ENCODE data around the gene FOXJ3.

FOXJ3 gene

DNA sequence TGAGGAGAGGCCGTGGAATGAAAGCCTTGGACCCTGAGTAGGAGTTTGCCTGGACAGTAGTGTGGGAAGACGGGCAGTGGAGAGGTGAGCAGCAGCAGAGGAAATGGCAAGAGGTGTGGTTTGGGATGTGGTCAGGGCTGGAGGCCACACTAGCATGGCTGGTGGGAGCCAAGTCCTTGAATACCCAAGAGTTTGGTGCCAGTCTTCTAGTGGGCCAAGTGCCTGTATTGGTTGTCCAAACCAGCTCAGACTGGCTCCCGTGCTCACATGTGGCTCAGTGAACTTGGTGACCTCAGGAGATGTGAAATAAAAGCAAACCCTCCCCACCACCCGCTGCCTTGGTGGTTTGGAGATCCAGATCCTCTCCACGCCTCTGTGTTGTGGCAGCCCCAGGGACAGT lies 172.9 kb downstream of the FOXJ3 start:
- DNase-seq (ENCODE audit: insufficient read length, low spot score) (no peak), FAIRE-seq (no peak)
- TF ChIP-seq PAX5 (IDR thresholded peaks at IDR 0.05; ENCODE audit: insufficient read depth, low read length, severe bottlenecking) (no peak), SPI1 (IDR thresholded peaks at IDR 0.05; ENCODE audit: low read depth, low read length) (no peak), TAF1 (IDR thresholded peaks at IDR 0.05; ENCODE audit: low read depth, low read length) (no peak), POU2F2 (IDR thresholded peaks at IDR 0.05; ENCODE audit: low read depth, low read length) (no peak)

DNA sequence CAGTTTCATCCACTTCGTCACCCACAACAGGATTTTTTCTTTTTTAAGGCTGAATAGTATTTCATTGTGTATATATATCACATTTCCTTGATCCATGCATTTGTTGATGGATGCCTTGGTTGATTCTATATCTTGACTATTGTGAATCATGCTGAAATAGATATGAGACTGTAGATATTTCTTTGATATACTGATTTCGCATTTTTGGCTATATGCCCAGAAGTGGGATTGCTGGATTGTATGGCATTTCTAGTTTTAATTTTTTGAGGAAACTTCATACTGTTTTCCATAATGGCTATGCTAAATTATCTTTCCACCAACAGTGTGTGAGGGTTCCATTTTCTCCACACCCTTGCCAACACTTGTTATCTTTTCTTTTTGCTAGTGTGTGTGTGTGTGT lies 176.8 kb downstream of the FOXJ3 start:
- TF ChIP-seq PAX5 (IDR thresholded peaks at IDR 0.05; ENCODE audit: insufficient read depth, low read length, severe bottlenecking): no peak
- FAIRE-seq (no peak), DNase-seq (ENCODE audit: insufficient read length, low spot score) (no peak)

DNA sequence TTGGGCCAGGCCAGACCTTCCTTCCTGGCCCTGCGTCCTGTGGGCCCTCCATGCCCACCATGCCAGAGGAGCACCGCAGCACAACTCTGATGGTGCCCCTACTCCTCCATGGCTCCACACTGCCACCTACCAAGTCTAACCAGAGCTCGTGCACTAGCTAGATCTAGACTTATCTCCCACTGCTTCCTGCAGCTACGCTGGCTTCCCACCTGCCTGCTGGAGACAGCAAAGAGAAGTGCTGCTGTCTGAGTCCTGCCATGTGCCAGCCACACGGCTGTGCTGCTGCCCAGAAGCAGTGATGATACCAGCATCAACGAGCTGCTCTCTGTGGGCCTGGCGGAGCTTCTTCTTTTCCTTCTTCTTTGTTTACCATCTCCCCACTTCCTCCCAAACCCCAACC lies 177.4 kb downstream of the FOXJ3 start:
- FAIRE-seq (no peak), DNase-seq (ENCODE audit: insufficient read length, low spot score) (no peak)
- no peak for TF ChIP-seq TAF1 (IDR thresholded peaks at IDR 0.05; ENCODE audit: low read depth, low read length)
- TF ChIP-seq POU2F2 (IDR thresholded peaks at IDR 0.05; ENCODE audit: low read depth, low read length): no peak
- no peak for TF ChIP-seq SPI1 (IDR thresholded peaks at IDR 0.05; ENCODE audit: low read depth, low read length)
- TF ChIP-seq POLR2AphosphoS5 (IDR thresholded peaks at IDR 0.05; ENCODE audit: low read depth, low read length): no peak
- no peak for TF ChIP-seq POLR2A (IDR thresholded peaks at IDR 0.05; ENCODE audit: low read depth, low read length)
- TF ChIP-seq PAX5 (IDR thresholded peaks at IDR 0.05; ENCODE audit: insufficient read depth, low read length, severe bottlenecking): no peak

DNA sequence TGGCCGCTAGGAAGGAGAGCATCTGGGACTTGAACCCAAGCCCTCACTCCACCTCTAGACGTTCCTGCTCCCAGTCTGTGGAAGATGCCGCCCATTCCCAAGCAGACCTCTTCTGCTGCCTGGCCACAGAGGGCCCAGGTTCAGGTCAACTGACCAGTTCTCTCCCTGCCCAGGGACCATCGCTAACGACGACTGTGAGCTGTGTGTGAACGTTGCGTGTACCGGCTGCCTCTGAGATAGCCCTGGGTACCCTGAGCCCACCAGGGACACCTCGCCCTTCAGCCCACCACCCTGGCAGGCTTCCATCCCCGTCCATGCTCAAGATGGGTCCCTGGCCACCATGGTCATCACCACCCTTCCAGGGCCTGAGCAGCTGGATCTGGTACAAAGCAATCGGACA lies 179.7 kb downstream of the FOXJ3 start:
- TF ChIP-seq PAX5 (IDR thresholded peaks at IDR 0.05; ENCODE audit: insufficient read depth, low read length, severe bottlenecking): no peak
- no peak for TF ChIP-seq SPI1 (IDR thresholded peaks at IDR 0.05; ENCODE audit: low read depth, low read length)
- TF ChIP-seq POLR2A (IDR thresholded peaks at IDR 0.05; ENCODE audit: low read depth, low read length): no peak
- TF ChIP-seq TAF1 (IDR thresholded peaks at IDR 0.05; ENCODE audit: low read depth, low read length): no peak
- TF ChIP-seq POLR2AphosphoS5 (IDR thresholded peaks at IDR 0.05; ENCODE audit: low read depth, low read length): no peak
- no peak for TF ChIP-seq POU2F2 (IDR thresholded peaks at IDR 0.05; ENCODE audit: low read depth, low read length)
- FAIRE-seq (no peak), DNase-seq (ENCODE audit: insufficient read length, low spot score) (no peak)

DNA sequence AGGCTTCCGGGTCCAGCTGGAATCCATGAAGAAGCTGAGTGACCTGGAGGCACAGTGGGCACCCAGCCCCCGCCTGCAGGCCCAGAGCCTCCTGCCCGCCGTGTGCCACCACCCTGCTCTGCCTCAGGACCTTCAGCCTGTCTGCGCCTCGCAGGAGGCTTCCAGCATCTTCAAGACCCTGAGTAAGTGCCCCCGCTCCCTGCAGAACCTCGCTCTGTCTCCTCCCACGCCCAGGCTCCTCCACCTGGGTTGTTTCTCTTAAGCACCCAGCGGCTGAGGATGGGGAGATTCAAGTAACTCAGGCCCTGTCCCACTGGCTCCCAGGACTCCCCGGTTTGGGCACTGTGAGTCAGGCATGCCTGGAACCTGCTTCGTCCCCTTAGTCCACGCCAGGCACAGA lies 180.3 kb downstream of the FOXJ3 start:
- DNase-seq (ENCODE audit: insufficient read length, low spot score) (no peak), FAIRE-seq (no peak)
- TF ChIP-seq TAF1 (IDR thresholded peaks at IDR 0.05; ENCODE audit: low read depth, low read length): no peak
- no peak for TF ChIP-seq SPI1 (IDR thresholded peaks at IDR 0.05; ENCODE audit: low read depth, low read length)

DNA sequence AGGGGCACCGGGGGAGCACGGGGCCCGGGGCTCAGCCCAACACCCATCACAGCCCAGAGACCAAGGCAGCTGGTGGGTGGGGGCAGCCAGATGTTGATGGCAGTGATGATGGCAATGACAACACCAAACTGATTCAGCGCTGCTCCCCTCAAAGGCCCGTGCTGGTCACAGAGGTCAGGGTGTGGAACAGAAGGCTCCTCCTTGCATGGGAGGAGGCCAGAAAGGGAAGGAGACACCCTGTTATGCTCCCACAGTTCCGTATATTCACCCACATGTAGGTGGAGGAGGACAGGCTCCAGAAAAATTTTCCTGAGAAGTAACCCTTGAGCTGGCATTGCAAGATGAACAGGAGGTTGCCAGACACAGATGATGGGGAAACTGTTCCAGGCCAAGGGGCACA lies 181.4 kb downstream of the FOXJ3 start:
- TF ChIP-seq POLR2A (IDR thresholded peaks at IDR 0.05; ENCODE audit: low read depth, low read length) (no peak), TAF1 (IDR thresholded peaks at IDR 0.05; ENCODE audit: low read depth, low read length) (no peak), POU2F2 (IDR thresholded peaks at IDR 0.05; ENCODE audit: low read depth, low read length) (no peak), POLR2AphosphoS5 (IDR thresholded peaks at IDR 0.05; ENCODE audit: low read depth, low read length) (no peak), SPI1 (IDR thresholded peaks at IDR 0.05; ENCODE audit: low read depth, low read length) (no peak), PAX5 (IDR thresholded peaks at IDR 0.05; ENCODE audit: insufficient read depth, low read length, severe bottlenecking) (no peak)
- DNase-seq (ENCODE audit: insufficient read length, low spot score) (no peak), FAIRE-seq (no peak)

DNA sequence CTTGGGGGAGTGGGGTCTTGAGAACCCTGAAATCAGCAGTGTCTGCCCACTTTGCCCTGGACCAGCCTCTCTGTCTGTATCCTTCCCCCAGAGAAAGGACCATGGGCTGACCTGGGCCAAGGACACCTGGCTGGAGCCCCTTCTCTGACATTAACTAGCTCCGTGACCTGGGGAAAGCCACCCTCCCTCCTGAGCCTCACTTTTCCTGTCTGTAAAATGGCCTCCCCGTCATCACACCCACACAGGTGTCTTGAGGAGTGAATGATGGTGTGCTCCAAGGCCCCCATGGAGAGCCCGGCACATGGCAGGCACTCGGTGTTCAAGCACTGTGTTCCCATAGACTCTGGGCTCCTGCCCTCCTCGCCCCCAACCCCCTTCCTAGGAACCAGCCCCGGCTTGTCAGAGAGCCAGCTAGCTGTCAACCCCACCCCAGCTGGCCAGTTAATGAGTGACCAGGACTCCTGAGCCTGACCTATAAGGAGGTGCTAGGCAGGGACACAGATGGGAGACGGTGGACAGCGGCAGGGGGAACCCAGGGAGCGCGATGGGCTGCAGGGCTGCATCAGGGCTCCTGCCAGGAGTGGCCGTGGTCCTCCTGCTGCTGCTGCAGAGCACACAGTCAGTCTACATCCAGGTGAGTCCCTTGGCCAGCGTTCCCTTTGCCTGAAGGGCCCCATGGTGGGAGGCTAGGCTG lies 182.0 kb downstream of the FOXJ3 start, which contains the start of gene GUCA2B:
Gene GUCA2B, plus strand, starts transcription at position 504 of the 694 bp plus-strand sequence. Its CDS starts 41 bp downstream, at position 545.
- DNase-seq (ENCODE audit: insufficient read length, low spot score) (no peak), FAIRE-seq (no peak)
- no peak for TF ChIP-seq POU2F2 (IDR thresholded peaks at IDR 0.05; ENCODE audit: low read depth, low read length)
- TF ChIP-seq SPI1 (IDR thresholded peaks at IDR 0.05; ENCODE audit: low read depth, low read length): no peak
- TF ChIP-seq POLR2AphosphoS5 (IDR thresholded peaks at IDR 0.05; ENCODE audit: low read depth, low read length): no peak
- no peak for TF ChIP-seq TAF1 (IDR thresholded peaks at IDR 0.05; ENCODE audit: low read depth, low read length)
- TF ChIP-seq POLR2A (IDR thresholded peaks at IDR 0.05; ENCODE audit: low read depth, low read length): no peak
- TF ChIP-seq PAX5 (IDR thresholded peaks at IDR 0.05; ENCODE audit: insufficient read depth, low read length, severe bottlenecking): no peak

DNA sequence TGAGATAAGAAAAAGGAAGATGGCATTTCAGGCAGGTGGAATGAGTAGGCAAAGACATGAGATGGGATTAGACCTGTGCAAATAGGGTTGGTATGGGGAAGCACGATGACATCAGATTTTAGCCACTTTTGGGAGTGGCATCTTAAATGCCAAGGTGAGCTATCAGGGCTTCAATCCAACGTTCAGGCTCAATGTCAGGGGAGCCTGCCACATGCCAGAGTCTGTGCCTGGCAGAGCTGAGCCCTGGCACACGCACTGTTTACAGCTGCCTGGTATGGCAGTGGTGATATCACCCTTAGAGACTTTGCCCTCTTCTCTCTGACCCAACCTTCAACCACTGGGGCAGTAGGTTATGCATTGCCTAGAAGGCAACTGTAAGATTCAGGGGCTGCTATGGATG lies 182.9 kb downstream of the FOXJ3 start:
- DNase-seq (ENCODE audit: insufficient read length, low spot score) (no peak), FAIRE-seq (no peak)
- TF ChIP-seq PAX5 (IDR thresholded peaks at IDR 0.05; ENCODE audit: insufficient read depth, low read length, severe bottlenecking) (no peak), TAF1 (IDR thresholded peaks at IDR 0.05; ENCODE audit: low read depth, low read length) (no peak), POU2F2 (IDR thresholded peaks at IDR 0.05; ENCODE audit: low read depth, low read length) (no peak), POLR2A (IDR thresholded peaks at IDR 0.05; ENCODE audit: low read depth, low read length) (no peak), POLR2AphosphoS5 (IDR thresholded peaks at IDR 0.05; ENCODE audit: low read depth, low read length) (no peak), SPI1 (IDR thresholded peaks at IDR 0.05; ENCODE audit: low read depth, low read length) (no peak)

DNA sequence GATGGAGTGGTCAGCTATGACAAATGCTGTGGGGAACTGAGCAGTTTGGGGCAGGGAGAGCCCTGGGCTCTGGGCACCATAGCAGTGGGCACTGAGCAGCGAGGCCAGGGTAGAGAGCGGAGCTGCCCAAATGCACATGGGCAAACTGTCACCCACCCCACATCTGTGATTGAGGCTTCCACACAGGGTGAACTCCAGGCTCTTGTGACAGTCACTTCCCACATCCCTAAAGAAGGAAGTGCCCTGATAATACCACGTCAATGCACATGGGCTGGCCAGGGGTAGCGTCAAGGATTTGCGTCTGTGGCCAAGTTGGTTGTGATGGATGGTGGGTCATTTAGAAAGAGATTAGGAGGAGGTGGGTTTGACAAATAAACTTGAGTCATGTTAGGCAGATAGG lies 184.4 kb downstream of the FOXJ3 start:
- DNase-seq (ENCODE audit: insufficient read length, low spot score): no peak
- no peak for FAIRE-seq
- TF ChIP-seq SPI1 (IDR thresholded peaks at IDR 0.05; ENCODE audit: low read depth, low read length) (no peak), TAF1 (IDR thresholded peaks at IDR 0.05; ENCODE audit: low read depth, low read length) (no peak), POLR2AphosphoS5 (IDR thresholded peaks at IDR 0.05; ENCODE audit: low read depth, low read length) (no peak)

DNA sequence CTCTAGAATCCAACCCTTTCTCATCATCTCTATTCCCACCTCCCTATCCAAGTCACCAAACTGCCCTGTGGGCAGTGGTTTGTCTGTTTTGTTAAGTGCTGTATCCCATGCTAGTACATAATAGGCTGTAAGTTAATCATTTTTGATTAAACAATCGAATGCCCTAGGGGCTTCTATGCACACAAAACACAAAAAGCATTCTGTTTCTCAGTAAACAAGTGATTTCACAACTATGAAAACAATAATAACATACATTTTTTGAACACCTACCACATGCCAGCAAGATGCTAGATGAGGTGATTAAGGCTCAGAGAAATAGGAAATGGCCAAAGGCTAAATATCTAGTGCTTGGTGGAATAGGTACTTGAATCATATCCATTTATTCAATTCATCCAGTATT lies 186.9 kb downstream of the FOXJ3 start:
- no peak for FAIRE-seq

More for the DNA sequence above, 186.9 kb downstream of the FOXJ3 start:
- no peak for DNase-seq (ENCODE audit: insufficient read length, low spot score)
- TF ChIP-seq POLR2A (IDR thresholded peaks at IDR 0.05; ENCODE audit: low read depth, low read length) (no peak), POU2F2 (IDR thresholded peaks at IDR 0.05; ENCODE audit: low read depth, low read length) (no peak), SPI1 (IDR thresholded peaks at IDR 0.05; ENCODE audit: low read depth, low read length) (no peak), TAF1 (IDR thresholded peaks at IDR 0.05; ENCODE audit: low read depth, low read length) (no peak)
